Measurements from ENCODE around the gene HACD3. TPM values are rescaled to one million over a fixed set of nuclear protein-coding genes. Genes with fewer than 3 reads are reported as not detected.

HACD3 gene
- total RNA-seq, 1 donor from 2014 or later: 113 TPM

DNA sequence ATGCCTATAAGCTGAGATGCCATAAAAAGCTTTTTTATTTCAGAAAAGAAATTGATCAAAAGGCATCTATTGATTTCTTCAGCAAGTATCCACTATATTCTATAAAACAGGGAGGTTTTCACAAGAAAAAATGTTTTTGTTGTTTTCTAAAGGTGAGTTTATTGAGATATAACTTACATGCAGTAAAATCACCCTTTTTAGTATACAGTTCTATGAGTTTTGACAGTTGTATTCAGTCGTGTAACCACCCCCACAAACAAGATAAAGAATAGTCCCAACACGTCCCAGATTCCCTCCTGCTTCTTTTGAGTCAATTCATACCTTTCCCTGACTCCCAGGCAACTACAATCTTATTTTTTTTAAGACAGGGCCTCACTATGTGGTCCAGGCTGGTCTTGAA is 72.9 kb downstream of the HACD3 start:
- no peak overlapping the region for H3K4me3 Mint-ChIP-seq
- H3K9me3 Mint-ChIP-seq: no peaks in the 10 kb centered on the region
- DNase-seq (ENCODE audit: low spot score in 2 of 2, unreplicated experiment in 2 of 2): no peak
- peaks cover 17% of the 10 kb centered on the region for H3K36me3 Mint-ChIP-seq
- no peaks in the 10 kb centered on the region for H3K27me3 Mint-ChIP-seq (ENCODE audit: low read depth)
- H3K27ac Mint-ChIP-seq: no peak overlapping the region
- TF ChIP-seq, protein P1, sequence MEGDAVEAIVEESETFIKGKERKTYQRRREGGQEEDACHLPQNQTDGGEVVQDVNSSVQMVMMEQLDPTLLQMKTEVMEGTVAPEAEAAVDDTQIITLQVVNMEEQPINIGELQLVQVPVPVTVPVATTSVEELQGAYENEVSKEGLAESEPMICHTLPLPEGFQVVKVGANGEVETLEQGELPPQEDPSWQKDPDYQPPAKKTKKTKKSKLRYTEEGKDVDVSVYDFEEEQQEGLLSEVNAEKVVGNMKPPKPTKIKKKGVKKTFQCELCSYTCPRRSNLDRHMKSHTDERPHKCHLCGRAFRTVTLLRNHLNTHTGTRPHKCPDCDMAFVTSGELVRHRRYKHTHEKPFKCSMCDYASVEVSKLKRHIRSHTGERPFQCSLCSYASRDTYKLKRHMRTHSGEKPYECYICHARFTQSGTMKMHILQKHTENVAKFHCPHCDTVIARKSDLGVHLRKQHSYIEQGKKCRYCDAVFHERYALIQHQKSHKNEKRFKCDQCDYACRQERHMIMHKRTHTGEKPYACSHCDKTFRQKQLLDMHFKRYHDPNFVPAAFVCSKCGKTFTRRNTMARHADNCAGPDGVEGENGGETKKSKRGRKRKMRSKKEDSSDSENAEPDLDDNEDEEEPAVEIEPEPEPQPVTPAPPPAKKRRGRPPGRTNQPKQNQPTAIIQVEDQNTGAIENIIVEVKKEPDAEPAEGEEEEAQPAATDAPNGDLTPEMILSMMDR (IDR thresholded peaks at IDR 0.05; ENCODE audit: unreplicated experiment): no peak
- no peaks in the 10 kb centered on the region for H3K4me1 Mint-ChIP-seq

DNA sequence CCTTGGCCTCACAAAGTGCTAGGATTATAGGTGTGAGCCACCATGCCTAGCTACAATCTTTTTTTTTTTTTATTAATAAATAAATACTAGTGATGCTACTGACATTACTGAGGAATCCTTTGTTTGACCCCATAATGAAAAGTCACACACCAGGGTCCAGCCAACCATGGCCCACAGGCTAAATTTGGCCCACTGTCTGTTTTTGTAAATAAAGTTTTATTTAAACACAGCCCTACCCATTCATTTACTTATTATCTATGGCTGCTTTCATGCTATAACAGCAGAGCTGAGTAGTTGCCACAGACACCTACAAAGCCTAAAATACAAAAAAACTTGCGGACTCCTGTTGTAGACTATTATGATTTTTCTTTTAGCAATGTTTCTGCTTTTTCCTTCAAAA is 73.3 kb downstream of the HACD3 start:
- H3K9me3 Mint-ChIP-seq: no peaks in the 10 kb centered on the region
- no peak overlapping the region for H3K27ac Mint-ChIP-seq
- peaks cover 15% of the 10 kb centered on the region for H3K36me3 Mint-ChIP-seq
- H3K4me3 Mint-ChIP-seq: no peak overlapping the region
- H3K4me1 Mint-ChIP-seq: peaks cover 1% of the 10 kb centered on the region
- TF ChIP-seq, protein P1 (IDR thresholded peaks at IDR 0.05; ENCODE audit: unreplicated experiment): no peak
- H3K27me3 Mint-ChIP-seq (ENCODE audit: low read depth): no peaks in the 10 kb centered on the region
- no peak for DNase-seq (ENCODE audit: low spot score in 2 of 2, unreplicated experiment in 2 of 2)

DNA sequence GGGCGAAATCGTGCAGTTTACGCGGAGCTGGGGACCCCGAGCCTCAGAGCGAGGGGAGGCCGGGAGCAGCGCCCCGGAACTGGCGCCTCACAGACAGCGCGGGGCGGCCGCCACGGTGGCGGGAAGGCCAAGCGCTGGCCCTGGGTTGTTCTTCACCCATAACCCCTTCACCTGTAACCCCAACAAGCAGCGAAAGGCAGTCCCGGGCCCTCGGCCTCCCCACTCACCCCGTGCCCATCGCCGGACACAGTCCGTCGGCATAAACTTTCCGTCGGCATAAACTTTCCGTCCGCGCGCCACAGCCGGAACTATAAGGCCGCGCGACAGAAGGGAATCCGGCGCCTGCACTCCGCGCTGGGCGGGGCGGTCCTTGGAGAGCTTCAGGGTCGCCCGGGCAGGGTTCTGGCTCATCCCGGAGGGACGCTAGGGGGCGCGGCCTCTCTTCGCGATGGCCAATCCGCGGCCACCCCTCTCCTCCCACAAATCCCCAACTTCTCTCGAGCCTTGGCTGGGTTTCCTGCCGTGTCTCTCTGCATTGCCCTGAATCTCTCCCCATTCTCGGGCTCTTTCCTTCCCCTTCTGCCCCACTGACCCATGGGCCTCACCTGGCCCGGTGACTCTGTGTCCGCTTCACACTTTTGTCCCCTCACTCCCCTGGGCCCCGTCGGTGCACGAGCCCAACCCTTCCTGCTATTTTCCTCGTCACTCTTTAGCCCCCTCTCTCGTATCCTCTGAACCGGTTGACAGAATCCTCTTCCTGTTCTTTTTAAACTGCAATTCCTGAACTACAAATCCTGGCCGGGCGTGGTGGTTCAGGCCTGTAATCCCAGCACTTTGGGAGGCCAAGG is 80.8 kb downstream of the HACD3 start, which contains the start of gene INTS14:
Gene INTS14, minus strand, starts transcription at position 261 of the 848 bp plus-strand sequence. CDS start 3,751 bp downstream, outside the sequence.
- TF ChIP-seq, protein P1 (IDR thresholded peaks at IDR 0.05; ENCODE audit: unreplicated experiment): peak; percentile 77
- Mint-ChIP-seq H3K4me1 (peaks cover 23% of the 10 kb centered on the region), H3K27ac (peak within 1 kb of the TSS; percentile 98), H3K4me3 (peak within 1 kb of the TSS; percentile 93), H3K27me3 (ENCODE audit: low read depth) (no peaks in the 10 kb centered on the region), H3K36me3 (peaks cover 3% of the 10 kb centered on the region), H3K9me3 (no peaks in the 10 kb centered on the region)
- peak; percentile 95 to 98 for DNase-seq (ENCODE audit: low spot score in 2 of 2, unreplicated experiment in 2 of 2)

DNA sequence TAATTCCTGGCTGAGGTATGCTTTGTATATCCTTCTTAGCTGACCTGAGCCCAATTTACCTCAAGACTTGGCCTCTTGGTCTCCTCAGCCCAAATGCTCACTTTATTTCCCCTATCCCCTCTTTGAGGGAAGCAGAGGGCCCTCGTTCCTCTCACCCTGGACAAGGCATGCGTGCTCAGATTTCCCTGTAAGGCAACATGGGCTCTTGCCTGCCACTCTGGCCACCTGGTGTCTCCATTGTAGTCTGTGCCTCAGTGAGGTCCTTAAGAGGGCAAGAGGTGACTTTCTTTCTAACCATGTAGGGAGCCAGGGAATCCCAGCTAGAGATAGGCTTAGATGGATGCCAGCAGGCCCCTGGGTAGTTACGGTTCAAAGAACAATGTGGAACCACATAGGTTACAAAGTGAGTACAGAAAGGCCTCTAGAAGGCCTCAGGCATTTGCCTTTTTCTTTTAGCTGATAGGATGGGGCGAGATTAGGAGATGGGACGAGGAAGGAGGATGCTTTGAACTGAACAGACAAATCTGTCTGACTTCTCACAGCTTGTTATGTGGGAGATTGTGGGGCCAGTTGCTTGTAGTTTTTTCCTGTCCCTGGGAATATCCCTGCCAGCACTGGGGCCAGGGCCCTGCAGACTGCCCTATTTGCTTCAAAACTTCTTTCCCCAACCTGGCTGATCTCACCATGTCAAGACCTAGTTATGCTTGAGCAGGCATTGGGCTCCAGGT is 81.8 kb downstream of the HACD3 start:
- Mint-ChIP-seq H3K9me3 (peaks cover 5% of the 10 kb centered on the region), H3K36me3 (peaks cover 3% of the 10 kb centered on the region)

DNA sequence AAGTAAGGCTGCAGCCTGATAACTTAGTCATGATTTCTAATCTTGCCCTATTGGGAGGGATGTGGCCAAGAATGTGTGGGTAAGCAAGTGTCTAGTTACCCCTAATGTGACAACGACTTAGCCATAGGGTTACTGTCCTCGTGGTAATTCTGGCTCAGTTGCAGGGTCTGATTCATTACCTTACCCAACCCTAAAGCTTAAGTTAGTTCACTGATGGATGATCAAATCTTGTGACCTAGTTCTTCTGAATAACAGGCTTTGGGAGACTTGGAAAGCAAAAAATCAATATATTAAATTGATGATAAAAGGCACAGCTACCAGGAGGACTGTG is 82.3 kb downstream of the HACD3 start:
- peaks cover 3% of the 10 kb centered on the region for H3K36me3 Mint-ChIP-seq
- TF ChIP-seq, protein P1 (IDR thresholded peaks at IDR 0.05; ENCODE audit: unreplicated experiment): no peak
- H3K27ac Mint-ChIP-seq: peak overlapping the region; percentile 98
- H3K9me3 Mint-ChIP-seq: peaks cover 9% of the 10 kb centered on the region
- no peaks in the 10 kb centered on the region for H3K27me3 Mint-ChIP-seq (ENCODE audit: low read depth)
- DNase-seq (ENCODE audit: low spot score in 2 of 2, unreplicated experiment in 2 of 2): no peak
- peaks cover 23% of the 10 kb centered on the region for H3K4me1 Mint-ChIP-seq
- H3K4me3 Mint-ChIP-seq: no peak overlapping the region

More for the DNA sequence above, 81.8 kb downstream of the HACD3 start:
- no peak for DNase-seq (ENCODE audit: low spot score in 2 of 2, unreplicated experiment in 2 of 2)
- Mint-ChIP-seq H3K4me3 (peak overlapping the region; percentile 93), H3K27ac (peak overlapping the region; percentile 98), H3K4me1 (peaks cover 23% of the 10 kb centered on the region), H3K27me3 (ENCODE audit: low read depth) (no peaks in the 10 kb centered on the region)
- TF ChIP-seq, protein P1 (IDR thresholded peaks at IDR 0.05; ENCODE audit: unreplicated experiment): no peak
